HG03460 (cell line): ENCODE results near the gene MYO5B.
"Not testable (repeated sequence)": the region's sequence is repeated elsewhere in the genome, so short reads cannot be mapped to it uniquely, and the experiment has no call there.

ENCODE experiments used
- ATAC-seq: cut with Tn5 transposase; IDR thresholded peaks from one replicate; pipeline ENCODE4 v1.9.1; 2021; ENCODE audit not compliant: unreplicated experiment

The MYO5B gene

GRCh38 chr18:49812286-49813068, 382.5 kb downstream of the MYO5B start:
- no peak for ATAC-seq

GRCh38 chr18:49811151-49811938, 383.6 kb downstream of the MYO5B start:
- ATAC-seq = no peak

- ATAC-seq = not testable (repeated sequence)
Observed at GRCh38 chr18:49808553-49809191, 386.3 kb downstream of the MYO5B start.

GRCh38 chr18:49804096-49804495, 390.9 kb downstream of the MYO5B start:
- ATAC-seq = no peak

- ATAC-seq = no peak
Observed at GRCh38 chr18:49802623-49803022, 392.3 kb downstream of the MYO5B start.

GRCh38 chr18:49800491-49800890, 394.5 kb downstream of the MYO5B start:
- ATAC-seq = not testable (repeated sequence)

GRCh38 chr18:49799806-49800205, 395.1 kb downstream of the MYO5B start:
- ATAC-seq = not testable (repeated sequence)

GRCh38 chr18:49798001-49798400, 396.9 kb downstream of the MYO5B start:
- ATAC-seq = no peak

- ATAC-seq = no peak
Observed at GRCh38 chr18:49795612-49796552, 399.1 kb downstream of the MYO5B start.

- ATAC-seq = no peak
Observed at GRCh38 chr18:49794743-49795142, 400.2 kb downstream of the MYO5B start.

- ATAC-seq = not testable (repeated sequence)
Observed at GRCh38 chr18:49789560-49790134, 405.3 kb downstream of the MYO5B start.

- ATAC-seq = no peak
Observed at GRCh38 chr18:49788327-49788898, 406.5 kb downstream of the MYO5B start.

- ATAC-seq = no peak
Observed at GRCh38 chr18:49786019-49786720, 408.8 kb downstream of the MYO5B start.

GRCh38 chr18:49784427-49785185, 410.3 kb downstream of the MYO5B start:
- ATAC-seq = no peak

- ATAC-seq = not testable (repeated sequence)
Observed at GRCh38 chr18:49783631-49784030, 411.3 kb downstream of the MYO5B start.

GRCh38 chr18:49778826-49779465, 416.0 kb downstream of the MYO5B start:
- no peak for ATAC-seq
